Caki2 (cell line): ENCODE data around the gene SERGEF. TPM values are rescaled to one million over a fixed set of nuclear protein-coding genes. Genes with fewer than 3 reads are reported as not detected.

ENCODE experiments used
- DNase-seq: peaks from one replicate; pipeline ENCODE4 v3.0.0-alpha.2; 2015; ENCODE audit warnings: low read depth
- in situ Hi-C: cut with HindIII; loops from 2 replicates; pipeline ENCODE4 v1.10.0; 2016; ENCODE audit warnings: low sequenced_read_pairs, low pct_unique_long_range_greater_than_20kb, mixed read lengths
- total RNA-seq: library from RNA; depleted of rRNA; stranded (reverse); fragments of >200 nt; shearing (Covaris generic); gene quantifications from 2 replicates; pipeline ENCODE4 v1.2.3, GENCODE V29; 2014; ENCODE audit warnings: low replicate concordance; rRNA removed

Gene SERGEF
- 47.1 and 52.0 TPM in 2 replicates for total RNA-seq

- peak; percentile 91 for DNase-seq
- in situ Hi-C loops: no loop called here
These were observed at the start of gene SERGEF for GRCh38 chr11:18012906-18013781. TSS of gene SERGEF (minus strand) at chr11:18013047. CDS start at chr11:18013010, 37 bp downstream.

GRCh38 chr11:18061351-18061750 lies 48.5 kb upstream of the SERGEF start:
- in situ Hi-C loops: no loop called here
- no peak for DNase-seq

DNA sequence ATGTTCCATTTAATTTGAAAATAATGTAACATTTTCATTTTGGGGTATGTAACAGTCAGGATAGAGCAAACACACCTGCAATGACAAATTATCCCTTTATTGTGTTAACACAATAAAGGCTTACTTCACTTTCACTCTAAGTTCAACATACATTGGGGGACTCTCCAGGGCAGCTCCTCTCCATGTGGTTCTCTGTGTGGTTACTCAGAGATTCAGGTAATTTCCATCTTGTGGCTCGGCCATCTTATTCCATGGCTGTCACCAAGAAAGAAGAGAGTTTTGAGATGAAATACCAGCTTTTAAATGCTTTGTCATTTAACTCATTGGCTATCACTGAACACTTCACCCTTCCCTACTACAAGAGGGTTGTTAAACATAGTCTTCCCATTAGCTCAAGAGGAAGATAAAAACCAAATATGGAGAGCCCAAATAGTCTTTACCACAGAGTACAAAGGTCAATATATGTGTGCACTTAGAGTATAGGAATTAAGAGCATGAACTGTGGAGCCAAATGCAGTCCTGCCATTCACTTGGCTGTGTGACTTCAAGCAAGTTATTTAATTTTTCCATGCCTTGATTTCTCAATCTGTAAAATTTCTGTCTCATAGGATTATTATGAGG lies 43.8 kb upstream of the SERGEF start:
- no peak for DNase-seq
- in situ Hi-C loops: no loop called here

DNA sequence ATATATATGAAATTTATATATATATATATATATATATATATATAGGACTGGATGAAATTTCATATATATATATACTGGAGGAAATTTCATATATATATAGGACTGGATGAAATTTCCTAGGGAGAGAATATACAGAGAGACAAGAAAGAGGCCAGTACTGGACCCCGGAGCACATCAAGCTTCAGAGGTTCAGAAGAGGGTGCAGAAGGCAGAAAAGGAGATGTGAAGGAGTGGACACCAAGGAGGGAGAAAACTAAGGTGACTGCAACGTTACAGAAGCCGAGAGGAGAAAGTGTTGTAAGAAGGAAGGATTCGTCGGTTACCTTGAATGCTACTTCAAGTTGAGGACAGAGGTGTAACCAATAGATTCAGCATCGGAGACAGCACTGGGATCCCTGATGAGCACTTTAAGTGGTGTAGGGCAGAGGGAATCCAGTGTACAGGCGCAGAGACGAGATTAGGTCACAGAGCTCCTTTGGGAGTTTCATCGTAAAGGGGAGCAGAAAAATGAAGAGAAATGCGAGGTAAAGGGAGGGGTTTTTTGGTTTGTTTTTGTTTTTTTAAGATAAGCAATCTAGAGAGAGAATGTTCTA lies 41.8 kb upstream of the SERGEF start:
- DNase-seq: no peak
- in situ Hi-C loops: no loop called here

- in situ Hi-C loops: no loop called here
These were observed 38.0 kb upstream of the SERGEF start for GRCh38 chr11:18050848-18051247.

DNA sequence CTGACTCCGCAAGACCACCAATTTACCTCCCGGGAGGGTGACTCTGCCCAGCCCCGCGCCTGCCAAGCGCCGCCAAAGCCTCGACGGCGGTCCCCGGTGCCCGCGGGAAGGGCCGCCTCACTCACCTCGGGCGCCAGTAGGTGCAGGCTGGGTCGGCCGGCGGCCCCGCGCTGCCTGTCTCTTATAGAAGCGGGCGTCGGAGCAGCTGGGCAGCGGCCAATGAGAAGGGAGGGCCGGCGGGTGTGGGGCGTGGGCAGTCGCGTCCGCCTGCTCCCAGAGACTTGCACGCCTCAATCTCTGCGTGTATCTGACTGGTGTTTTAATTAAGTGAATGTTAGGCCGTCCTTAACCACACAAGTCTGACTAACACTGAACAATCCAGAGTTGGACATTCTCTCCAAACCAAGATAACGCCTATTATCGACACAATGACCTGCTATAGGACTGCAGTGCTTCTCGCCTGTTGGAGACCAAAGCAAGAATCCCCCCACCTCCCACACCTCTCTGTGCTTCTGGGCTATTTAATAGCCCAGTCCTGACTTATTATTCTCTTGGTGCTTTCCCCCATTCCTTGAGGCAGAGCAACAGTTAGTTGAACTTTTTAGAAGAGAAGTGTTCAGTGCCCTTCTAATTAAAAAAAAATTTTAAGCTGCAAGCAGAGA lies 33.4 kb upstream of the SERGEF start, which contains the start of gene TPH1:
Gene TPH1 (minus strand): TSS at position 154 of the 662 bp plus-strand sequence. CDS start 5,507 bp downstream, outside the sequence.
- no peak for DNase-seq
- in situ Hi-C loops: no loop called here

More at GRCh38 chr11:18050848-18051247, 38.0 kb upstream of the SERGEF start:
- DNase-seq: no peak

DNA sequence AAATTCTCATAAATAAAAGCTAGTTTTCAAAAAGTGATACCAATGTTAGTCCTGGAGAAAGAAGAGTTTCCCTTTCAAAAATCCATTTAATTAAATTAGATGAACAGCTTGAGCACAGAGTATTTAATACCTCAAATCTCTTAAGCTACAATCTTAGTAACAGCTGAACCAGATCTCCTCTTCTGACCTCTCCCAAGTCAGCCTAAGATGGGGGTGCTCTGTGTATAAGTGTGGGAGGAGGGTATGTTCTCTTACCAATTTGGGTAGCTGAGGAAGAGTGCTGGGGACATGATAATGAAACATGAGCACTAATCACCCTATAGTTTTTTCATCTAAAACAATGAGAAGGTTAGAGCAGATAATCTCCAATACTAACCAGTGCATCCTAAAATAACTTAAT lies 23.6 kb upstream of the SERGEF start:
- in situ Hi-C loops: no loop called here

DNA sequence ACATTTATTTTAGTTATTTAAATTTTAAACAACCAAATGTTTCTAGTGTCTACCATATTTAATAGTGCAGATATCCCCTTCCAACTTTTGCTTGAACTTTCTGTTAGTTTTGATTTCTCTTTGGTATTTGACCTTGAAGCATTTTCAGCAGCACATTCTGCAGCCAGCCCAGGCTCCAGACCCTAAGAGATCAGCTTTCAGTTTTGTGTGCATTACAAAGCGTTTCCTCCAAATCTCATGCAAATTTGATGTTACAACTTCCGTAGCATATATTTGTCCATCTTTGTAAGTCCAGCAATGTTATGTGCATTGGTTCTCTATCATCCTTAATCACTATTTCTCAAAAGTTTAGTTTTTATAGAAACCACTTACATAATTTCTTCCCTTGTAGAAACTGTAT lies 14.6 kb upstream of the SERGEF start:
- in situ Hi-C loops: no loop called here
- no peak for DNase-seq

More for the DNA sequence above, 23.6 kb upstream of the SERGEF start:
- DNase-seq: no peak

GRCh38 chr11:18022419-18022818 lies 9.6 kb upstream of the SERGEF start:
- DNase-seq: no peak
- in situ Hi-C loops: no loop called here

DNA sequence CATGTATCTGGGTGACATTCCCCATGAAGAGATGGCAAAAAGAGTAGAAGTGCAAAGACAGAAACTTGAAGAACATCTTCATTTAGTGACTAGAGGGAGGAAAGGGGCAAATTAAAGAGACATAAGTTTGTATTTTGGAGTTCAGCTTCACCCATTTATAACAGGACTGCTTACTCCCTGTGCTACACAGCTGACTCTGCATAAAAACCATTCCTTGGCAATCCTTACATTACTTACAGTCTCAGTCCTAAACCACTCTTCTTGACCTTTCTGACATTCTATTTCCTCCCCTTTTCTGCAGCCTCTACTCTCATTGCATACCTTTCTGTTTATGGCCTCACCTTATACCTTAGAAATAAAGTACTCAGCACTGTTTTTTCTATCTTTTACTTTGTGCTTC lies 6.8 kb upstream of the SERGEF start:
- in situ Hi-C loops: no loop called here
- DNase-seq: no peak

GRCh38 chr11:18016789-18017188 lies 3.9 kb upstream of the SERGEF start:
- no peak for DNase-seq
- in situ Hi-C loops: no loop called here

GRCh38 chr11:18014876-18015275 lies 2.0 kb upstream of the SERGEF start:
- no peak for DNase-seq
- in situ Hi-C loops: no loop called here

GRCh38 chr11:18013790-18014507 lies 1.1 kb upstream of the SERGEF start:
- in situ Hi-C loops: no loop called here
- no peak for DNase-seq

- in situ Hi-C loops: no loop called here
- peak; percentile 29 for DNase-seq
These were observed 533 bp downstream of the SERGEF start for GRCh38 chr11:18012122-18012905.

GRCh38 chr11:18011633-18012032 lies 1.2 kb downstream of the SERGEF start:
- in situ Hi-C loops: no loop called here
- DNase-seq: no peak

- no peak for DNase-seq
- in situ Hi-C loops: no loop called here
These were observed 1.8 kb downstream of the SERGEF start for GRCh38 chr11:18010977-18011586.

DNA sequence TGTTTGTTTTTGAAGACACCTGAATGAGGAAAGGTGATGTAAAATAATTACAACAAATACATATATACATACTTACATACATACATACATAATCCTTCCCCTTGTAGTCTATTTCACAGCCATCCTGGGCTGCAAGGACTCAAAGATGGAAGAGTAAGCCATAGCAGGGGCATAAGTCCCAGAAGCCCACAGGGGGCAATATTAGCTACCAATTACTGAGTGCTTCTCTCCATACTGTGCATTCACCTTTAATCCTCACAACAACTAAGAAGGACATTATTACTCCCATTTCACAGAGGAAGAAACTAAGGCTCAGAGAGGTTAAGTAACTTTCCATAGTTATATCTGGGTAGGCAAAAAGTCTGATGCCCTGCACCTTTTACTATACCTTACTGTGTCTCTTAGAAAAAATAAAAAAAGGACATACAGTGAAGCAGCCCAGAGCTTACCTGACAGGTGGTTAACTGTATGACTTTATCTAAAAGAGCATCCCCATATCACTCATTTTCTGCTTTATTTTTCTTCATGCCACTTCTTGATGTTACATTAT lies 2.7 kb downstream of the SERGEF start:
- in situ Hi-C loops: no loop called here
- no peak for DNase-seq
